Endothelial cell of umbilical vein (primary cell): ENCODE data around the gene CRACR2A. TPM values are rescaled to one million over a fixed set of nuclear protein-coding genes. Genes with fewer than 3 reads are reported as not detected.

Experiments
- BruUV-seq: library from RNA; stranded (reverse); fragments of 400-500 nt; replicated peaks from 2 replicates; lab custom pipeline; 2021; lab: Mats Ljungman, UMichigan
- CTCF ChIA-PET: fragments of 300-600, 350-600 bp; sonication (Branson Sonifier 250); formaldehyde crosslinking; loops from one replicate; lab custom pipeline; 2021; ENCODE audit warnings: antibody characterized with exemption, inconsistent platforms; lab: Charles Lee
- POLR2A ChIA-PET: fragments of 300-600, 350-600 bp; sonication (Branson Sonifier 250); formaldehyde crosslinking; loops from one replicate; lab custom pipeline; 2021; ENCODE audit warnings: antibody characterized with exemption, inconsistent platforms; lab: Charles Lee
- DNase-seq: peaks from one replicate; pipeline ENCODE4 v3.0.0-alpha.2; 2011; ENCODE audit warnings: low read depth, low spot score
- FAIRE-seq: peaks from 2 replicates; lab custom pipeline; 2011; peaks lifted over from hg19 to GRCh38; lab: Jason Lieb, UNC
- H2AFZ ChIP-seq: 2 replicates; pipeline ENCODE4 v1.6.0; 2012; ENCODE audit warnings: low read depth, low read length, control low read depth, inconsistent platforms
- H3K27ac ChIP-seq: 2 replicates; pipeline ENCODE4 v1.5.1; 2011; ENCODE audit warnings: low read depth, mild to moderate bottlenecking, control low read depth, low read length, moderate library complexity; ENCODE audit not compliant: insufficient read depth
- H3K27me3 ChIP-seq, 2 experiments: 2 replicates each; pipeline versions ENCODE4 v1.6.0 to v1.6.1; 2011; ENCODE audit warnings: low read length in 2 of 2, mixed read lengths in 1 of 2; ENCODE audit not compliant: control insufficient read depth in 2 of 2, insufficient read depth in 2 of 2
- H3K36me3 ChIP-seq, 2 experiments: 2 replicates in 1 of 2; 3 replicates in 1 of 2; pipeline ENCODE4 v1.5.1; 2011; ENCODE audit warnings: low read length in 2 of 2, mild to moderate bottlenecking in 1 of 2, moderate library complexity in 1 of 2; ENCODE audit not compliant: control insufficient read depth in 2 of 2, insufficient read depth in 2 of 2; ENCODE audit errors: extremely low read depth in 1 of 2
- H3K4me1 ChIP-seq: 3 replicates; pipeline ENCODE4 v1.5.1; 2011; ENCODE audit warnings: mild to moderate bottlenecking, low read length; ENCODE audit not compliant: control insufficient read depth, insufficient read depth; ENCODE audit errors: extremely low read depth
- H3K4me2 ChIP-seq: 2 replicates; pipeline ENCODE4 v1.6.1; 2011; ENCODE audit warnings: low read length, control low read depth, mixed read lengths; ENCODE audit not compliant: insufficient read depth
- H3K4me3 ChIP-seq, 3 experiments: fragments of 200-600 bp in 1 of 3; sonication (generic), shearing (Covaris generic) in 1 of 3; replicated peaks in 1 of 3; 2 replicates each; pipeline ENCODE4 v1.5.1; 2011 to 2016; ENCODE audit warnings: control low read depth in 3 of 3, low read length in 3 of 3, mild to moderate bottlenecking in 2 of 3, inconsistent platforms in 1 of 3, low read depth in 1 of 3, moderate library complexity in 1 of 3; ENCODE audit not compliant: insufficient read depth in 1 of 3
- H3K79me2 ChIP-seq: 2 replicates; pipeline ENCODE4 v1.6.0; 2012; ENCODE audit warnings: low read length, inconsistent platforms; ENCODE audit not compliant: control insufficient read depth, insufficient read depth
- H3K9ac ChIP-seq: replicated peaks from 2 replicates; pipeline ENCODE3; 2011; ENCODE audit warnings: low read length, control low read depth; ENCODE audit not compliant: insufficient read depth; ENCODE audit errors: extremely low read depth
- H3K9me1 ChIP-seq: replicated peaks from 3 replicates; pipeline ENCODE4 v1.6.0; 2011; ENCODE audit warnings: mild to moderate bottlenecking, low read length; ENCODE audit not compliant: control insufficient read depth, insufficient read depth; ENCODE audit errors: extremely low read depth
- H3K9me3 ChIP-seq: replicated peaks from 2 replicates; pipeline ENCODE4 v1.5.1; 2012; ENCODE audit warnings: low read length, inconsistent platforms; ENCODE audit not compliant: control insufficient read depth, insufficient read depth
- H4K20me1 ChIP-seq: replicated peaks from 2 replicates; pipeline ENCODE3; 2011; ENCODE audit warnings: mild to moderate bottlenecking, low read length; ENCODE audit not compliant: control insufficient read depth, insufficient read depth; ENCODE audit errors: extremely low read depth
- EZH2 ChIP-seq: IDR thresholded peaks from 2 replicates; pipeline ENCODE4 v1.6.1; 2012; ENCODE audit warnings: borderline replicate concordance, low read depth, mild to moderate bottlenecking, moderate library complexity, low read length, inconsistent platforms; ENCODE audit not compliant: severe bottlenecking
- FOS ChIP-seq: IDR thresholded peaks from 2 replicates; pipeline ENCODE4 v1.6.1; 2011; ENCODE audit warnings: mild to moderate bottlenecking, low read length, moderate library complexity, borderline replicate concordance; ENCODE audit not compliant: insufficient read depth
- GATA2 ChIP-seq: IDR thresholded peaks from 2 replicates; pipeline ENCODE4 v1.7.0; 2011; ENCODE audit warnings: low read depth, mild to moderate bottlenecking, moderate library complexity, mixed read lengths, low read length; ENCODE audit not compliant: insufficient read length, insufficient read depth
- JUN ChIP-seq: IDR thresholded peaks from 2 replicates; pipeline ENCODE4 v1.6.1; 2011; ENCODE audit warnings: borderline replicate concordance, low read depth; ENCODE audit not compliant: insufficient read length, insufficient read depth
- MYC ChIP-seq: IDR thresholded peaks from one replicate; pipeline ENCODE4 v1.6.1; 2011; ENCODE audit warnings: mild to moderate bottlenecking, low read depth, low read length
- POLR2A ChIP-seq: IDR thresholded peaks from 2 replicates; pipeline ENCODE4 v1.6.1; 2012; ENCODE audit warnings: low read depth, mild to moderate bottlenecking, control low read depth, low read length
- POLR2AphosphoS5 ChIP-seq: IDR thresholded peaks from 2 replicates; pipeline ENCODE4 v1.6.1; 2012; ENCODE audit warnings: low read depth, mild to moderate bottlenecking, control low read depth, low read length, moderate library complexity; ENCODE audit not compliant: insufficient read depth
- dilution Hi-C: fragments of 300-500 bp; cut with MboI; formaldehyde crosslinking; loops from one replicate; pipeline ENCODE4 v1.15.0; 2019; ENCODE audit warnings: low sequenced_read_pairs; ENCODE audit not compliant: extremely low pct_ligation_motif_present
- intact Hi-C: fragments of 100-400 bp; cut with micrococcal nuclease; formaldehyde crosslinking; loops from one replicate; pipeline ENCODE4 v1.10.0; 2022
- polyA plus RNA-seq, 4 experiments: library from polyadenylated mRNA; depleted of rRNA in 3 of 4; stranded (reverse) in 3 of 4; unstranded in 1 of 4; fragments of >200 nt; gene quantifications; 2 replicates each; pipeline versions ENCODE4 v1.2.1 to v1.2.3, GENCODE V29; 2011 to 2012; ENCODE audit warnings: missing spikeins in 1 of 4
- total RNA-seq: library from RNA; stranded (reverse); gene quantifications from 2 replicates; pipeline ENCODE4 v1.2.3, GENCODE V29; 2021
- TF ChIP-seq, protein P1 (sequence below): IDR thresholded peaks from 2 replicates; pipeline ENCODE4 v1.6.1; 2011; ENCODE audit not compliant: insufficient read depth, insufficient read length
- TF ChIP-seq, protein P2 (sequence below), 2 donors: IDR thresholded peaks; 1 replicate in 1 of 2; 2 replicates in 1 of 2; pipeline ENCODE4 v1.5.1; 2011; ENCODE audit warnings: low read length in 2 of 2, mild to moderate bottlenecking in 2 of 2, moderate library complexity in 2 of 2, control low read depth in 1 of 2, inconsistent platforms in 1 of 2, low read depth in 1 of 2; ENCODE audit not compliant: insufficient read depth in 1 of 2; ENCODE audit errors: extremely low read depth in 1 of 2

Gene CRACR2A
- total and polyA plus RNA-seq, 2 donors (not counting 3 experiments of a cell fraction or from before 2014, with no cell fraction given), result 4.4 to 15.9 TPM

GRCh38 chr12:3750616-3751015, 2.3 kb downstream of the CRACR2A start:
- no peaks in the 10 kb centered on the region for H3K9me1 ChIP-seq
- no peak overlapping the region for H3K4me2 ChIP-seq
- FAIRE-seq (no peak), DNase-seq (no peak)
- H3K4me3 ChIP-seq, result no peak overlapping the region
- no peaks in the 10 kb centered on the region for H3K9me3 ChIP-seq
- intact Hi-C loops, result no loop called here
- ChIA-PET CTCF (interaction anchor here (1.0 to 1.5 kb wide), 3 partner anchors 51 to 450 kb away, joined by 3 to 6 read pairs (median 3); no protein-coding TSS in a partner anchor), POLR2A (no interaction called here)
- no peaks in the 10 kb centered on the region for H3K79me2 ChIP-seq
- BruUV-seq, result no TSS peak
- H3K27ac ChIP-seq, result no peak overlapping the region
- no peaks in the 10 kb centered on the region for H4K20me1 ChIP-seq
- H3K27me3 ChIP-seq, result no peaks in the 10 kb centered on the region
- TF ChIP-seq GATA2 (no peak), FOS (no peak), MYC (no peak), JUN (no peak), POLR2AphosphoS5 (no peak), POLR2A (no peak), EZH2 (no peak)
- TF ChIP-seq, protein P1, sequence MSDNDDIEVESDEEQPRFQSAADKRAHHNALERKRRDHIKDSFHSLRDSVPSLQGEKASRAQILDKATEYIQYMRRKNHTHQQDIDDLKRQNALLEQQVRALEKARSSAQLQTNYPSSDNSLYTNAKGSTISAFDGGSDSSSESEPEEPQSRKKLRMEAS, result no peak
- TF ChIP-seq, protein P2, sequence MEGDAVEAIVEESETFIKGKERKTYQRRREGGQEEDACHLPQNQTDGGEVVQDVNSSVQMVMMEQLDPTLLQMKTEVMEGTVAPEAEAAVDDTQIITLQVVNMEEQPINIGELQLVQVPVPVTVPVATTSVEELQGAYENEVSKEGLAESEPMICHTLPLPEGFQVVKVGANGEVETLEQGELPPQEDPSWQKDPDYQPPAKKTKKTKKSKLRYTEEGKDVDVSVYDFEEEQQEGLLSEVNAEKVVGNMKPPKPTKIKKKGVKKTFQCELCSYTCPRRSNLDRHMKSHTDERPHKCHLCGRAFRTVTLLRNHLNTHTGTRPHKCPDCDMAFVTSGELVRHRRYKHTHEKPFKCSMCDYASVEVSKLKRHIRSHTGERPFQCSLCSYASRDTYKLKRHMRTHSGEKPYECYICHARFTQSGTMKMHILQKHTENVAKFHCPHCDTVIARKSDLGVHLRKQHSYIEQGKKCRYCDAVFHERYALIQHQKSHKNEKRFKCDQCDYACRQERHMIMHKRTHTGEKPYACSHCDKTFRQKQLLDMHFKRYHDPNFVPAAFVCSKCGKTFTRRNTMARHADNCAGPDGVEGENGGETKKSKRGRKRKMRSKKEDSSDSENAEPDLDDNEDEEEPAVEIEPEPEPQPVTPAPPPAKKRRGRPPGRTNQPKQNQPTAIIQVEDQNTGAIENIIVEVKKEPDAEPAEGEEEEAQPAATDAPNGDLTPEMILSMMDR (IDR thresholded peaks at IDR 0.05; ENCODE audit: extremely low read depth in 1 of 2, insufficient read depth in 1 of 2, low read depth in 1 of 2, low read length in 2 of 2), result no peak
- H3K4me1 ChIP-seq, result peaks cover 16% of the 10 kb centered on the region
- no peak overlapping the region for H2AFZ ChIP-seq
- no peaks in the 10 kb centered on the region for H3K36me3 ChIP-seq
- H3K9ac ChIP-seq, result no peak overlapping the region
- dilution Hi-C loops, result no loop called here
